Activated CD4-positive, alpha-beta T cell treated with anti-CD3 and anti-CD28 coated beads for 24 hours (primary cell): ENCODE measurements around the gene SUMF1.

Source experiments
- DNase-seq, 2 donors: peaks; one replicate each; pipeline ENCODE4 v3.0.0-alpha.2; 2020; ENCODE audit warnings: low read depth in 2 of 2

Gene SUMF1

GRCh38 chr3:4387210-4388204, 79.6 kb downstream of the SUMF1 start:
- no peak for DNase-seq

- no peak for DNase-seq
Measured at GRCh38 chr3:4385201-4385600, 81.9 kb downstream of the SUMF1 start.

- DNase-seq = no peak
Measured at GRCh38 chr3:4380013-4380412, 87.1 kb downstream of the SUMF1 start.

GRCh38 chr3:4376499-4376898, 90.6 kb downstream of the SUMF1 start:
- DNase-seq = no peak

GRCh38 chr3:4375911-4376310, 91.2 kb downstream of the SUMF1 start:
- DNase-seq = no peak

- no peak for DNase-seq
Measured at GRCh38 chr3:4373669-4374068, 93.4 kb downstream of the SUMF1 start.

GRCh38 chr3:4362523-4362922, 104.5 kb downstream of the SUMF1 start:
- no peak for DNase-seq

GRCh38 chr3:4360817-4361216, 106.3 kb downstream of the SUMF1 start:
- no peak for DNase-seq

GRCh38 chr3:4359805-4360502, 107.1 kb downstream of the SUMF1 start:
- no peak for DNase-seq

- no peak for DNase-seq
Measured at GRCh38 chr3:4358273-4358672, 108.8 kb downstream of the SUMF1 start.

- no peak for DNase-seq
Measured at GRCh38 chr3:4356546-4357410, 110.3 kb downstream of the SUMF1 start.

GRCh38 chr3:4356220-4356540, 110.9 kb downstream of the SUMF1 start:
- DNase-seq = no peak

GRCh38 chr3:4355401-4356219, 111.5 kb downstream of the SUMF1 start:
- DNase-seq = no peak

GRCh38 chr3:4351872-4352271, 115.2 kb downstream of the SUMF1 start:
- DNase-seq = no peak

- peak in 1 of 2 donors; percentile 17 for DNase-seq
Measured at GRCh38 chr3:4351164-4351855, 115.8 kb downstream of the SUMF1 start.

- peak; percentile 13 to 33 for DNase-seq
Measured at GRCh38 chr3:4350789-4351163, 116.3 kb downstream of the SUMF1 start.

- no peak for DNase-seq
Measured at GRCh38 chr3:4343258-4343657, 123.8 kb downstream of the SUMF1 start.

GRCh38 chr3:4341336-4341675, 125.8 kb downstream of the SUMF1 start:
- no peak for DNase-seq

- no peak for DNase-seq
Measured at GRCh38 chr3:4340411-4341335, 126.4 kb downstream of the SUMF1 start.

- no peak for DNase-seq
Measured at GRCh38 chr3:4340077-4340410, 127.0 kb downstream of the SUMF1 start.
